HG03571 (cell line): Measurements from ENCODE around the gene GRM4.
"Not testable (repeated sequence)": the region's sequence is repeated elsewhere in the genome, so short reads cannot be mapped to it uniquely, and the experiment has no call there.

ENCODE experiments used
- ATAC-seq: cut with Tn5 transposase; IDR thresholded peaks from one replicate; pipeline ENCODE4 v1.9.1; 2021; ENCODE audit not compliant: unreplicated experiment

Gene GRM4

DNA sequence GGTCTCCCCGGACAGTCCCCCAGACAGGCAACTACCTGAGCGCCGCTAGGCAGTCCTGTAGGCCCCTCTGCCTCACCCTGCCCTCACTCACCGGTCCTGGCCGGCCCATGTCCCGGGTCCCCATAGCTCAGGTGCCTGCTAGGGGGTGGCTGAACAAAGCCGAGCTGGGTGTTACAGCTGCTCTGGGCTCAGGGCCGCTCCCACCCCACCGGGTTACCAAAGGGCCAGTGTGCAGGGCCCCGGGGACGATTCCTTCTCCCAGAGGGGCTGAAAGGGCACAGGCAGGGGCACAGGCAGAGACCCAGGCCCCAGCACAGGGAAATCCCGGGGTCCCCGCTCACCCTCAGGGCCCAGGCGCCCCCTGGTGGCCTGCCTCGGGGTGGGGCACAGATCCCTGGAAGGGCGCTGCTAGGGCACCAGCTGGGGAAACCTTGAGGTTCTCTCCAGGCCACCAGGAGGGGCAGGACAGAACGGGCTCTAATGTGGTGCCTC, 118.4 kb downstream of the GRM4 start:
- no peak for ATAC-seq

DNA sequence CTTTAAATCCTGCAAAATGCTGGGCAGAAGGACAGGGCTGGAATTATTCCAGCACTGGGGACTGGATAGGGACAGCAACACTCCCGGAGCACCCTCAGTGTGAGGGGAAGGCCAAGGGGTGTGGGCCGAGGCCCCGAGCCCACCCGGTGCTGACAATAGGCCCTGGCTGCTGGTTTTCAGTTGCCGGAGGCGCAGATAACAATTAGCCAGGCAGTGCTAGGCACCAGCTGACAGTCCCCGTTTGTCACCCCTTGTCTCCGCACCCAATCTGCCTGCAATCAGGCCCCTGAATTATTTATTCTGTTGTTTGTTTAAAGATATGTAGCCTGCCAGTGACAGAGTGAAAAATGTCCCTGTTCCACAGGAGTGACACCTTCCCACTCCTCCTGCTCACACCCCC, 120.0 kb downstream of the GRM4 start:
- ATAC-seq = no peak

DNA sequence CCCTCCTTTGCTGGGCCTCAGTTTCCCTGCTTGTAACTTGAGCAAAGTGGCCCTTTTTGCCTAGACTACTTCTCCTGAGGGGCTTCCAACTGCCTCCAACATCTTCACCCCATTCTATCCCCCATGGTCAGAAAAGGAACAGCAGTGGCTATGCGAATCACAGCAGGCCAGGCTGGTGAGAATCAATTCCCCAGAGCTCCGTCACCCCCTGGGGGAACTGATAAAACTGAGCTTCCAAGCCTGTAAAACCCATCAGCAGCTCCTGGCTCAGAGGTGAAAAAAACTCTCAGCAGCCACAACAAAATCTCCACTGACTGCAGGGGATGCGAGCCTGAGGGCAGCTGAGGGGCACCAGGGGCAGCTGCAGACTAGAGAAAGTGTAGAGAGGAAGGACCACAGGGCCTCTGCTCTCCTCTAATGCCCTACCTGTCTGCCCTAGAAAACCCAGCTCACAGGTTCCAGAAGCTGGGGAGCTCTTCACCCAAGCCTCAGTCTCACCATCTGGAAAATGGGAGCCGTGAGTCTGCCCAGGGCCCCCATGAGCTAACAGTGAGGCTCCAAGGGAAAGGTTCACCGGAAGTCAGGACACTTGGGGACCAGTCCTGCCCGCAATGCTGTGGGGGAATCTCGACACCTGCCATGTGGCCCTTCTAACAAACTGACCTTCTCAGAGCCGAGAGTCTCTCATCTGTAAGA, 120.6 kb downstream of the GRM4 start:
- ATAC-seq = no peak

DNA sequence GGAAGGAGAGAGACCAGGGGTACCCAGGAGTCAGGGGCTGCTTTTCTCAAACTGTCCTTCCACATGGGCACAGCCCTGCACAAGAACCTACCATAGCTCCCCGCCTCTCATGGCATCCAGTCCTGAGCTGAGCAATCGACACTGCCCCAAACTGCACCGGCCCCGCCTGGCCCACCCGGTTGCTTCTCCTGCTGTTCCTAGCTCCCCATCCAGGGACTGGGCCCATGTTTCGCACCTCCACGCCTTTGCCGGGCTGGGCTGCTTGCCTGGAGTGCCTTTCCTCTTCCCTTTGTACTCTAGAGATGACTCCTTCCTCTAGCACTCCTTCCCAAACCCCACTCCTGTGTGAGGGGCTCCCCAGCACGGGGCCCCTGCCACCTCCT, 123.0 kb downstream of the GRM4 start:
- ATAC-seq = no peak

DNA sequence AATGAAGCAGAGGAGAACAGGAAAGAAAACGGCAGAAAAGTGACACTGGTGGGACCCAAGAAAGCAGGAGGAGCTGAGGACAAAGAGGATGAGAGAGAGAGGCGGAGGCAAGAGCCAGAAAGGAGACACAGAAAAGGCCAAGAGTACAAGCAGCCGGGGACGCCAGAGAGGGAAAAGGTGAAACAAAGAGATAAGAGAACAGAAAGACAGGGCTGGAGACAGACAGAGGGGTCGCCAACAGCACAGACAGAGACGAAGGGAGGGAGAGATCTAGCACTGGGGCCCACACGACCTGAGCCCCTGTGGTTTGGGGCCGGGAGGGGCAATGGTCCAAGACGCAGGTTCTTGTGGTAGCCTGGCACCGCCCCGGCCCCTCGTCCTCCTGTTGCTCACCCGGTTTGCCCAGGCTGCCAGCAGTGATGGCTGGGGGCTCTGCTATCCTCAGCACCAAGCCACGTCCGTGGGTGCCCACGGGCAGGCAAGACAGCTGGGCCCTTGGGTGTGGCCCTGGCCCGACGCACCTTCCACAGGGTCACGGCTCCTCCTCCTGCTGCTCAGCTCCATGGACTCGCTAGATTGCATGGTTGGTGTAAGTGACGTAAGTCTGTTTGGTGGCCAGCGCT, 123.5 kb downstream of the GRM4 start:
- no peak for ATAC-seq

DNA sequence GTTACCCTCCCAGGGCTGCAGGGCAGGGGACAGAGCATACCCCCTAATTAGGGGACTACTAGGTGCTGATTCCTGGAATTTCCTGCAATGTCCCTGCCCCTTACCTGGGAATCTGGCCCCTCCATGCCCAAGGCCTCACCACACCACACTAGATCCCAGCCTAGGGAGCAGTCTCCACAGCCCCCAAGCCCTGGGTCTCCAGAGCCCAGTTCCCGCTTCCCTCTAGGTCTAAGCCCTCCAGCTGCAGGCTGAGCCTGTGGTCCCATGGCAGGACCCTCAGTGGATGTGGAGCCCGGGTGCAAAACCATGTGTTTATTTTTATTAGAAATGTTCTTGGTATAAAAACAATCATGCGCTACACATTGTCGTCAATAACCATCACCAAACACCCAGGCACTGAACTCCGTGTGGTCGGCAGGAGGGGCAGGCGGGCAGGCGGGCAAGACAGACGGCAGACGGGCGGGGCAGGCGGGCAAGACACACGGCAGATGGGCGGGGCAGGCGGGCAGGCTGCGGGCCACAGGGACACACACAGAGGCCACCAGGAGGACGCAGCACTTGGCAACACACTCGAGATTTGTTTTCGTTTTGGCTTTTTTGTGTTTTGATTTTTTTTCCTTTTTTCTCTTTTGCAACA, 124.2 kb downstream of the GRM4 start:
- ATAC-seq = no peak

DNA sequence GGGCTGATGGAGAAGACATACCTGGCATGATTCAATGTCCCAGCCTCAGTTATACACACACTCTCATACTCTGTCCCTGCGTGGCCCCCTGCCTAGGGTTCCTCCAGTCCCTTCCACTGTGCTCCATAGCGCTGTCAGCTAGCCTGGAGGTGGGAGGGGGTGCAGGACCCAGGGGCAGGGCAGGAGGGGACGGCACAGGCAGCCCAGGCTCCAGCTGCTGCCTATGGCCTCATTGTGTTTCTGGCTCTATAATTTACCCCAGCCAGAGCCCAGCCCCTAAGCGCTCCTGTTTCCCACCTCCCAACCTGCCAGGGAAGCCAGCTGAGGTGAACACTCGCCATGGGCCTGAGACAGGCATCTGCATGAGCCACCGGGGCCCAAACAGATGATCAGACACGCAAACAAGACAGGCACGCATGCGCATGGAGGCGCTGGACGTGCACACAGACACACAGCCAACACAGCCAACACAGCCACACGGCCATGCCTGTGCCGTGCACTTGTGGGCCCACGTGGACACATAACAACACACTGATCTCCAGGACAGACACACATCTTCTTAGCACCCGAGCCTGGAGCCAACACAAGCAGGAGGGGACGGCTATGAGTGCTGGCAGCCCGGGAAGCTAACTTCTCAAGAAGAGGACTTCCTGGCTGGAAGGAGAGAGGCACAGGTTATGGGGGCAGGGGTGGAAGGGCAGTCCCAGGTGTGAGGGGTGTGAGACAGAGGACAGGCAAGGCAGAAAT, 124.9 kb downstream of the GRM4 start:
- ATAC-seq = no peak

DNA sequence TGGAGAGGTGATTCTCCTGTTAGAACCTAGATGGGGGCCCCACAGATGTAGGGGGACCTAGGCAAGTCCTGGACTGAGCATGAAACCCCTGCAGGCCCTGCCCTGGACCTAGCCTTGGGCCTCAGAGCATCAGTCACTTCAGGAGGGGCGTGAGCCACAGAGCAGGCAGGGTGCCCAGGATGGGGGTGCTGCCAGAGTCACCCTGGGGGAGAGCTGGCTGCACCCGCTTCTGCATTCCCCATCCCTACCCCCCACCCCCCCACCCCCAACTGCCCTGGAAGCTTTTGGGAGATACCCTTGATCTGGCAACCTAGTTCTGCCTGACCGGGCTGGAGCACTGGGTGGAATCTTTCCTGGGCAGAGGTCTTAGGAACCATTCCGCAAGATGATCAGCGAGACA, 125.6 kb downstream of the GRM4 start:
- ATAC-seq = no peak

DNA sequence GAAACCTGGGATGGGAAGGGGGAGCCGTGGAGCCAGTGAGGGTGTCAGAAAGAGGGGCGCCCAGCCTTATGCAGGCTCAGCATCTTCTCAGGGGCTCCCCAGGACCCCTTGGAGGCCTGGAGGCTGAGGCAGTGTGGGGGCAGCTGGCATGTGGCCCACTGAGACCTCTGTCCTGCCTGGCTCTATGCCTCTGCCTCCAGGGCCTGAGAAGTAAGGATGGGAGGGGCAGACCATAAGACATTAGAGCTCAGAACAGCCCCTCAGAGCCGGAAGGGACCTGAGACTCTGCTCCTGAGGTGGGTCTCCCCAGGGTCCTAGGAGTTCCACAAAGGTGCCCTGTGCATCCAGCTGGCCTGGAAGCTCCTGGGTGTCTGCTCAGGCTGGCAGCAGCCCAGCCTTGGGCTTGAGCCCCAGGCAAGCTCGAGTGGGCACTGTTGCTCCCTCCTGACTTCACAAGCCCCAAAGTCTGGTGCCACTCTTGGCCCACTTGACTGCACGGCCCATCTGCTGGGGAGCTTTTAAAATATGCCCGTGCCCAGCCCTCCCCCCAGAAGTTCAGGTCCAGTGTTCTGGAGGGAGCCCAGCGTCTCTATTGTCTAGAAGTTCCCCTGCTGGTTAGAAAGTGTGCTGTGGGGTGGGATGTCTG, 126.8 kb downstream of the GRM4 start:
- no peak for ATAC-seq

DNA sequence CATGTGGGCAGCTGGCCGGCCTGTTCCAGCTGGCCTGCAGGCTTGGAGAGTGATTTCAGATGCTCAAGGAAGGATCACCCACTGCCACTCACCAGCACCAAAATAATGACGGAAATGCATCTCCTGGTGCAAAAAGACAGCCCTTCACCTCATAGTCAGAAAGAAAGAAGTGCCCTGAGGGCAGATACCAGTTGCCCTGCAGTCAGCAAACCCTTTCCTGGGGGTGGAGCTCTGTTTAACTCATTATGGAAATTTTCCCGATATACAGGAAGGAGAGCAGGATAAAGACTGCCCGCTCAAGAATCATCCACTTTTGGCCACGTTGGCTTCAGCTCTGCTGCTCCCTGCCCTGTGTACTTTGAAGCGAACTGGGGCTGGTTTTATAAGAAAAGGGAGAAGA, 127.9 kb downstream of the GRM4 start:
- ATAC-seq = no peak

DNA sequence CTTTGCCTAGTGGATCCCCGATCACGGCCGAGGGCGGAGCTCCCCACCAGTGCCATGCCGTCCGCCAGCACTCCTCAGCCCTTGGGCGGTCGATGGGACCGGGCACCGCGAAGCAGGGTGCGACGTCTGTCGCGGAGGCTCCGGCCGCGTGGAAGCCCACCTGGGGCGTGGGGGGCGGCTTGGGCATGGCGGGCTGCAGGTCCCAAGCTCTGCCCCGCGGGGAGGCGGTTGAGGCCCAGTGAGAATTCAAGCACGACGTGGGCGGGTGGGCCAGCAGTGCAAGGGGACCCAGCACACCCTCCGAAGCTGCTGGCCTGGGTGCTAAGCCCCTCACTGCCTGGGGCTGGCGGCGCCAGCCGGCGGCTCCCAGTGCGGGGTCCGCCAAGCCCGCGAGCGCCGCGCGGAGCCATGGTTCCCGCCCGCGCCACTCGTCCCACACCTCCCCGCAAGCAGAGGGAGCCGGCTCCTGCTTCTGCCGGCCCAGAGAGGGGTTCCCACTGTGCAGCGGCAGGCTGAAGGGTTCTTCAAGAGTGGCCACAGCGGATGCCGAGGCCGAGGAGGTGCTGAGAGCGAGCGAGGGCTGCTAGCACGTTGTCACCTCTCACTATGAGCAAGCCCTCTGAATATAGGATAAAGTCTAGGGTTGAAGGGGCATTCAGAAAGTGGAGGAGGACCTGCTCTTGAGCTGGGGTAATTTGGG, 128.6 kb downstream of the GRM4 start:
- no peak for ATAC-seq

DNA sequence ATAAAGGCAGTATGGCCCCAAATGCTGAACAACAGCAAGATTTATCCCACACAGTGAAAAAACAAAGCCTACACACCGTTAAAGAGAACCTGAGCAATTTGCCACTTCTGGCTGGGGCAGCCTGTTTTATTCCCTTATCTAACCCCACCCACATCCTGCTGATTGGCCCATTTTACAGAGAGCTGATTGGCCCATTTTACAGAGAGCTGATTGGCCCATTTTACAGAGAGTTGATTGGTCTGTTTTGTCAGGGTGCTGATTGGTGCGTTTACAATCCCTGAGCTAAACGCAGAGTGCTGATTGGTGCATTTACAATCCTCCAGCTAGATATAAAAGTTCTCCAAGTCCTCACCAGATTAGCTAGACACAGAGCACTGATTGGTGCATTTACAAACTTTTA, 129.3 kb downstream of the GRM4 start:
- ATAC-seq = not testable (repeated sequence)

DNA sequence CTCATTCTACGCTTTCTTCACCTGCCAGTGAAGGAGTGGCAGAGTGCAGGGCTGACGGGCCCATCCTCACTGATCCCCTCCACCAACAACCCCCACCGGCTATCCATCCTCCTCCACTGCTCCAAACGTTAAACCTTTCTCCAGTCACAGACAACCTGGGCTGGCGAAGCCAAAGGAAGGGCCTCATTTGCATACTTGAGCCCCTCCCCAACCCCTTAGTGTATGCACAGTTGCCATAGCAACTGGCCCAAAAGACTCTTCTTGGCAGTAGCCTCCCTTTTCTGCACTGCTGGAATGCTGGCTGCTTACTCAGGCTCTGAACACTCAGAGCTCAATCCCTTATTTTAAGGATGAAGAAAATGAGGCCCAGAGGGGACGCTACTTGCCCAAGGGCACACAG, 130.3 kb downstream of the GRM4 start:
- no peak for ATAC-seq

DNA sequence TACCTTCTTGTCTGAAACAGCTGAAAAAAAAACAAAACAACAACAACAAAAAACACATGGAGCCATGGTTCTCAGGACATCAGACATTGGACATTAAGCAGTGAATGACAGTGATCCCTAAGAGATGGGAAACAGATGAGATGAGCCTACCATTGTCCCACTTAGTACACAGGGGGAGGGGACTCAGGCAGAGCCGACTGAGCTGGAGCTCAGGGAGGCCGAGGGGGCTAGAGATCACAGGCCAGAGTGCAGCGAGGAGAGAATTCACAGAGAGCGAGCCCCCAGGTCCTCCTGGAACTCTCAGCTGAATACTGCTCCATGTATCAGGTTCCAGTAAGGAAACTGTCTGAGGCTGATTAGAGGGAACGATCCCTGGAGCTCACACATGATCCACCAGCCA, 134.6 kb downstream of the GRM4 start:
- no peak for ATAC-seq

DNA sequence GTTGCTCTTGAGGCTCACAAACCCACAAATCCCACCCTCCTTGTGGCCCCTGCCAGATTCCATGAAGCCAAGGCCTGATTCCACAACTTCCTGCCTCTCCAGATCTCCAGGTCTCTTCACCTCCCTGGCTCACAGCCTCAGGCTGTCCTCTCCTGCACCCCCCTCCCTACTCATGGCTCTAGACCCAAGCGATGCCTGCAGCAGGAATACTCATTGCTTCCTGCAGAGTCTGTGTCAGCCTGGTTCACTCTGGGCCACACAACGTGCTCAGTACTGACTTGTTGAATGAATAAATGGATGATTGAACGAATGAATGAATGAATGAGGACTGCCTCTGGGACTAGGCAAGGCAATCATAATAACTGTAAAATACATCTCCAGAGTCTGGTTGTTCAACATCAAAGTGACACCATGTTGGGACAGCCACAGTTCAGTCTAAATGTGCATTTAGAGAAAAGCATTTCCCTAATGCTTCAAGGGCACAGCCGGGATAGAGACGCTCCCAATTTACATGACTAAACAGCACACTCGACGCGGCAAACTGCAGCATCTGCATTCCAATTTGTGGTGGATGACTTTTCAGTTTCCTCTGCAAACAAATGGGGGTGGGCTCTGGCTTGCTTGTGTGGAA, 139.9 kb downstream of the GRM4 start:
- ATAC-seq = no peak

DNA sequence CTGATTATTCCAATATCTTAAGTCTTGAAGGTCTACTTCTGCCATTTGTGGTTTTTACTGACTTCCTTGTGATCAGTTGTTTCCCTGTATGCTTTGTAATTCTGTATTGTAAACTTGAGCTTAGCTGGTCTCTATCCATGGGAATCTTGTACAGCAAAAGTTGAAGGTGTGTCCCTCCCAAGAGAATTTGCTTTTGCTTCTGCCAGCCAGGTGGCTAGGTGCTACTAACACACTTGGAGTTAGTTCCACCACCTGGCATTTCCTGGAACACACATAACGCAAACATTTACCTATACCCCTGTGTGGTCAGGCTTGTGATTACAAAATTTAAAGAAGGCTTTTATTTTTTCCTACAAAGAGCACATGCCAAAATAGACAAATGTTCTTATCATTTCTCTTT, 141.2 kb downstream of the GRM4 start:
- no peak for ATAC-seq

DNA sequence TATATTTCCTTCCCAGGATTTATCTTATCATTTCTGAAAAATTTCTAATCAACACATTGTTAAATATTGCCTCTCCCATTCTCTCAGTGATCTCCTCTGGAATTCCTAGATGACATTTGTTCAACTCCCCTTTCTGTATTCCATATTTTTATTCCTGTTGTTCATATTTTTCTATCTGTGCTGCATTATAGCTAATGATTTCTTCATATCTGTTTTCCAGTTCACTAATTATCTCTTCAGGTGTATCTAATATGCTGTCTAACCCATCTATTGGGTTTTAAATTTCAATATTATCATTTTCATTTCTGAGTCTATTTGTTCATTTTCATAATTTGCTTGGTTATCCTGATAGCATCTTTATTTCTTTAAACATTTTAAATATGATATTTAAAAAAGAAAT, 141.9 kb downstream of the GRM4 start:
- ATAC-seq = no peak

DNA sequence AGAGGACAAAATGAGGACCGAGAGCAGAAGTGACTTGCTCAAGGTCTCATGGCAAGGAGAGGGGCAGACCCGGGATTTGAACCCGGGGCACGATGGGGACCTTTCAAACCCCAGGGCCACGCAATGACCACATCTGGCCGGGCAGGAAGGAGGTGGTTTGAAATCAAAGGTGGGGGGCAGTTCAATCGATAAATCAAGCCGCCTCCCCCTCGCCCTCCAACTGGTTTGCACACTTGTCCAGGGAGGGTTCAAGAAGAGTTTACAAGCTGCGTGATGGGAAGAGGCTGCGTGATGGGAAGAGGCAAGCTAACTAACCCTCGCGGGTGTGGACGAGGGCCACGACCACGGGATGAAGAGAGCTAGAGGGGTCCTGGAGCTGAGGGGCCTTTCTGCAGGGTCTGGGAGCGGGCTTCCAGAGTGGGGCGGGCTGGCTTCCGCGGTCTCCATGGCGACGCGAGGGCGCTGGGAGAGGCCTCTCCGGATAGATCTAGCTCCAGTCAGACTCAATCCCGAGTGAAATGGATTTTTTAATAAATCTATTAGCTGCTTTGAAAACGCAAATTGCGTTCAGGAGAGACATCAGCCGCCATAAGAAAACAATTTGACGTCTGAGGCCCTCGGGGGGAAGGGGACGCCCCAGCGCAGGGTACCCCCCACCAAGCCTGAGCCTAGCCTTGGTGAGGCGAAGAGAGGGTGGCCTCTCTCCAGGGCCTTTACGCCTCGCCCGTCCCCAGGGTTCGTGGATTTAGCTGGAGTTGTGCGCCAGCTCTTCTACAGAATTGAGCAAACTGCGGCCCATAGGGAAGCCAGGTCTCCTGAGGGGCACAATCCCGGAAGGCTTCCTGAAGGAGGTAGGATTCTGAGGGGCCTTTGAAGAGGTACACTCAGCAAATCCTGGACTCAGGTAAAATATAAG, 143.9 kb downstream of the GRM4 start:
- no peak for ATAC-seq

DNA sequence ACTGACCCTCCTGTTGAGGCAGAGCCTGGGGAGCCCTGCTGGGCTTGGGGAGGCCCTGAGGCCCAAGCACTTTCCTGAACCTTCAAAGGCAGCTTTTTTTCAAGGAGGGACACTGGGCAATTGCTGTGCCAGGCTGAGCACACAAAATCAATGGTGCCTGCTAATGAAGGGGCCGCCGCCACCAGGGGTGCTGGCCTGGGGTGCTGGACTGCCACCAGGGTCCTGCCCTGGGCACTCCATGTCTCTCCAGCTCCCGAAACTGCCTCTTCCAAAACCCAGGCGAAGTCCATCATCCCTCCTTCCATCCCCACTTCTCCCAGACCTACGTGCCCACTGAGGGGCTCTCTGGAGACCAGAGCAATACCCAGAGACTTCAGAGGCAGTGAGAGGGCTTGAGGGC, 145.6 kb downstream of the GRM4 start:
- no peak for ATAC-seq
